GM18502 (cell line): ENCODE data around the gene TMTC1.

Source experiments
- ATAC-seq: cut with Tn5 transposase; IDR thresholded peaks from one replicate; pipeline ENCODE4 v1.9.1; 2021; ENCODE audit warnings: mild to moderate bottlenecking; ENCODE audit not compliant: unreplicated experiment, poor library complexity

The TMTC1 gene

GRCh38 chr12:29508949-29509348, 274.8 kb downstream of the TMTC1 start:
- no peak for ATAC-seq

DNA sequence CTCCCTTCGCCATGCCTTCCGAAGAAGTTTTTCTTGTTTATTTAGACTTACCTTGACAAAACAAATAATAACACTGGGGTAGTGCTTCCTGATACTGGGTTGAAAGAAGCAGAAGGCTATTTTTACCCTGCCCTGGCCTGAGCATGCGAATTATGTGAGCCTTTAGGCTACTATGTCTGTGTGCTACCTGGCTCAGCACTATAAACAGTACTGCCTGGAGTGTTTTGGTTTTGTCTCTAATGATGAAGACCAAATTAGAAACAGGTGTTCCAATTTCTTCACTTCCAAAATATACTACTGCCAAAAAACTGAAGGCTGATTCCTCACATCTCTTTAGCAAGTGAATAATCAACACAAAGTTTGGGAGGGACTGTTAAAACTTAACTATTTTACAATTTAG, 278.6 kb downstream of the TMTC1 start:
- no peak for ATAC-seq

- no peak for ATAC-seq
These were observed 280.5 kb downstream of the TMTC1 start for GRCh38 chr12:29503283-29503682.

DNA sequence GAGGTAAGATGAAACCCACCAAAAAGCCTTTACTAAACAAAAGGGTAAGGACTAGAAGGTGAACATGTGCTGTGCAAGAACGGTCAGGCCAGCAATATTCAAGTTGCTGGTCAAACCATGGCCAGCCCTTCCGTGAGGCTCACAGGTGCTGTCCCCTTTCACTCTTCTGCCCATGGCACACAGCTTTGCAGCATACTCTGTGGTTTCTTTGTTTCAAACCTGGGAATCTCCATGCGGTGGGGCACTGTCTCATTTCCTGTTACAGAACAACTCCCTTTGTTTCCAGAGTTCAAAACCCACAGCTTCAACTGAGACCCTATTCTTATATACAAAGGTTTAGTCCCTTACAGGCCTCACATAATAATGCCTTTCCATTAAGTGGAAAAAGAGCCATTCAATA, 284.5 kb downstream of the TMTC1 start:
- no peak for ATAC-seq

- ATAC-seq, result no peak
These were observed 286.2 kb downstream of the TMTC1 start, which contains the start of gene OVCH1 for GRCh38 chr12:29497588-29497987. Gene OVCH1, minus strand, starts transcription at chr12:29497686. Its CDS starts 0 bp downstream, at chr12:29497686.

GRCh38 chr12:29492891-29493290, 290.9 kb downstream of the TMTC1 start:
- ATAC-seq, result no peak

DNA sequence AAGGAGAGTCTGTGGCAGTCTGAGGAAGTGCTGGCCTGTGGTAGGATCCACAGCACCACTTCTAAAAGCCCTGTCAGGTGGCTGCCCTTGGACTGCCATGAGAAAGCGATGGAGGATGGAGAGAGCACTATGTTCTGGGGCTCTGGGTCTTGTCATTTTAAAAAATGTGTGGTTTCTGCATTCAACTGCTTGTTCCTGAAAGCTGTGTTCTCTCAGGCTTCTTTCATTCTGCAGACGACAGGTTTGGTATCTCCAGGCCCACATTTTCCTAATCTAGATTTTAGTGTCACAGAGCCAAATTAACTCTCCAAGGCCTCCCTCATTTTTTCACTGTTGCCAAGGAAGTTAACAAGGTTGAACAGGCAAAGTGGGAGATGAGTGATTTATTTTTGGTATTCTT, 296.8 kb downstream of the TMTC1 start:
- no peak for ATAC-seq

- ATAC-seq, result no peak
These were observed 320.5 kb downstream of the TMTC1 start for GRCh38 chr12:29463198-29463597.

DNA sequence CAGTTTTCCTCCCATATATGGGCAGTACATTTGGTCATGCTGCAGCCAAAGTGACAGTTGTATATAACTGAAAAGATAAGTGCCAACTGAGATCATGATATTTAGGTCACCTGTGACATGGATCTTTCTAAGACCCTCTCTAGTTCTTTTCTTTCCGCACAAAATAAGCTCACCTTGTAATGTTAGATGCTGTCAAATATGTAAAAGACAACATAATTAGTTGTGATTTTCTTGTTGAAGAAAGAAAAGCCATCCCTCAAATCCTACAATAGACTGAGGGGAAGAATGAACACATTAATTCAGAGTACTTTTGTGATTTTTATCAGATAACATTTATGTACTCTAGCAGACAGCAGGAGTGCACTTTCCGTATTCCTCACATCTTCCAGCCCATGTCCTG, 323.7 kb downstream of the TMTC1 start:
- ATAC-seq, result no peak

- no peak for ATAC-seq
These were observed 328.7 kb downstream of the TMTC1 start for GRCh38 chr12:29455087-29455486.

DNA sequence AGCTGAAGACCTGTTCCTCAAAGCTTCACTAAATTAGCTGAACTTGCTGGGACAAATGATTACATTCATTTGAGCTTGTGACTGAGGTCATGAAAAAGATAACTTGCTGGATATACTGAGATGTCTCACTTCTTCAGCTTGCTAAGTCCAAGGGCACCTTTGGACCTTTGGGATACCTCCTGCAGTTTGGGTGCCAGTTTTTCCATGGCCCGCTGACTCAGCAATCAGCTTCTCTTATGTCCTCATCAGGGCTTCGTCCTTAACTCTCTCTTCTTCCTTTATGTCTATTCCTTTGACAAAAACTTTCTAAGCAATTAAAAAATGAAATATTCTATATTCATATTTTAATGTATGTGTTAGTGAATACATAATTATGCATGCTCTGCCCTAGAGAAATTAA, 331.9 kb downstream of the TMTC1 start:
- no peak for ATAC-seq
